ENCODE data around the gene ARMC9.
A peak's percentile ranks its signal among the peaks of the same experiment; 100 is the strongest.
"Not testable (repeated sequence)": the region's sequence is repeated elsewhere in the genome, so short reads cannot be mapped to it uniquely, and the experiment has no call there.

The ARMC9 gene

GRCh38 chr2:231399853-231400680 is 201.6 kb downstream of the ARMC9 start:
- DNase-seq (ENCODE audit: low spot score) = peak; percentile 38

GRCh38 chr2:231400681-231401080 is 202.2 kb downstream of the ARMC9 start:
- DNase-seq (ENCODE audit: low spot score) = peak; percentile 49

- not testable (repeated sequence) for DNase-seq (ENCODE audit: low spot score)
Observed at GRCh38 chr2:231401101-231401500, 202.7 kb downstream of the ARMC9 start.

GRCh38 chr2:231403421-231404182 is 205.2 kb downstream of the ARMC9 start:
- DNase-seq (ENCODE audit: low spot score) = not testable (repeated sequence)

DNA sequence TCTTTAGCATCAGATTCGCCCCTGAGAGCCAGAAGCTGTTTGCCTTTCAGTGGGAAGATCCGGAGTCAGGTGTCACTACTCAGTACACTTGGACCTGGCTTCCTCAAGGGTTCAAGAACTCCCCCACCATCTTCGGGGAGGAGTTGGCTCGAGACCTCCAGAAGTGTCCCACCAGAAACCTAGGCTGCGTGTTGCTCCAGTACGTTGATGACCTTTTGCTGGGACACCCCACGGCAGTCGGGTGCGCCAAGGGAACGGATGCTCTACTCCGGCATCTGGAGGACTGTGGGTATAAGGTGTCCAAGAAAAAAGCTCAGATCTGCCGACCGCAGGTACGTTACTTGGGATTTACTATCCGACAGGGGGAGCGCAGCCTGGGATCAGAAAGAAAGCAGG is 205.8 kb downstream of the ARMC9 start:
- not testable (repeated sequence) for DNase-seq (ENCODE audit: low spot score)

GRCh38 chr2:231405601-231406367 is 207.4 kb downstream of the ARMC9 start:
- DNase-seq (ENCODE audit: low spot score) = not testable (repeated sequence)

- not testable (repeated sequence) for DNase-seq (ENCODE audit: low spot score)
Observed at GRCh38 chr2:231407686-231408085, 209.3 kb downstream of the ARMC9 start.

- not testable (repeated sequence) for DNase-seq (ENCODE audit: low spot score)
Observed at GRCh38 chr2:231408304-231408703, 209.9 kb downstream of the ARMC9 start.

DNA sequence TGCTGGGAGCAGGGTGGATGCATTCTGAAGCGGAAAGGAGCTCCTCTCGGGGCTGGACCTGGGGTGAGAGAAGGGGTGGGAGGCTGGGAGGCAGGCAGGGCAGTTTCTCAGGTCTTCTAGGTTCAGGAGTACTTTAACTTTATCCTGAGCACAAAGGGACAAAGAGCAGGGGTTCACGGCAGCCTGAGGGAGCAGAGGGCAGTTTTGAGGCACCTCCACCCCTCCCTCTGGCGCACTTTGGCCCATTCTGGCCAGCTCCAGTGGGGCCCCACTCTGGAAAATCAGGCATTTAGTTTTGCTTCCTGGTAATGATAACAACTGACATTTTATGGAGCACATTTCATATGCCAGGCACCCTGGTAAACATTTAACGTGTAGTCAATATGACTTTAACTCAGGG is 211.3 kb downstream of the ARMC9 start:
- no peak for DNase-seq (ENCODE audit: low spot score)

GRCh38 chr2:231410293-231411004 is 212.0 kb downstream of the ARMC9 start:
- no peak for DNase-seq (ENCODE audit: low spot score)

DNA sequence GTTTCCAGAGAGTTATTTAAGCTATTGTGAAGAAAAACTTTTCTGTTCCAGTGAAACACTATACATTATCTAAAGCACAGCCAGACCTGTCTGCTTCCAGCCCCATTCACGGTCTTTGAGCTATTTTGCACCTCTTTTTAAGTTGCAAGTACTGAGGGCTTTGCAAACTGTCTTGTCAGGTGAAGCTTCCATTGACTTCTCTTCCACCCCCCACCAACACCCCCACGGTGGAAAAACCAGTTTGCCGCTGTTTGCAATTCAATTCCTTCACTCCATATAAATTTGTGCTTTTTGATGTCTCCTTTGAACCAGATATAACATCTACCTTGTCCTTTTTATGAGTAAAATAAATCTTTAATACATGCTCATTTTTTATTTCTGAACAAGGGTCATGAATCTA is 212.8 kb downstream of the ARMC9 start:
- no peak for DNase-seq (ENCODE audit: low spot score)

GRCh38 chr2:231411831-231412617 is 213.6 kb downstream of the ARMC9 start:
- DNase-seq (ENCODE audit: low spot score) = peak; percentile 61

GRCh38 chr2:231412618-231412963 is 214.2 kb downstream of the ARMC9 start:
- DNase-seq (ENCODE audit: low spot score) = no peak

DNA sequence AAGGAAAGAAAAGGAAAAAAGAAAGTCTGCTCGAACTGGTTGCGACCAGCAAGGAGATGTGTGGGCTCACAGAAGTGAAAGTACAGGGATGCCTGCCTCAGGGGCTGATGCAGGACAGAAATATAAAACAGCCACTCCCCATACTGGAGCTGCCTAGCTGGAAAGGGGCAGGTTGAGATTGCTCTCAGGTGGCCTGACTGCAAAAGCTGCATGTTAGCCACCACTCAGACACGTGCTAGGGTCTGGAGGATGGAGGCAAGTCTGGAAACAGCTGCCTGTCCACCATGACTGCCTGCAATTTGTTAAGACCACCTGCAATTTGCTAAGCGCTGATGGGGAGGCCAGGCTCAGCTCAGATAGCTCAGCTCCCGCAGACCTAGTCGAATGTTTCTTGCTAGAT is 215.0 kb downstream of the ARMC9 start:
- no peak for DNase-seq (ENCODE audit: low spot score)

- DNase-seq (ENCODE audit: low spot score) = no peak
Observed at GRCh38 chr2:231413921-231414476, 215.6 kb downstream of the ARMC9 start.

- no peak for DNase-seq (ENCODE audit: low spot score)
Observed at GRCh38 chr2:231415029-231415428, 216.6 kb downstream of the ARMC9 start.

GRCh38 chr2:231418820-231419640 is 220.6 kb downstream of the ARMC9 start:
- no peak for DNase-seq (ENCODE audit: low spot score)

DNA sequence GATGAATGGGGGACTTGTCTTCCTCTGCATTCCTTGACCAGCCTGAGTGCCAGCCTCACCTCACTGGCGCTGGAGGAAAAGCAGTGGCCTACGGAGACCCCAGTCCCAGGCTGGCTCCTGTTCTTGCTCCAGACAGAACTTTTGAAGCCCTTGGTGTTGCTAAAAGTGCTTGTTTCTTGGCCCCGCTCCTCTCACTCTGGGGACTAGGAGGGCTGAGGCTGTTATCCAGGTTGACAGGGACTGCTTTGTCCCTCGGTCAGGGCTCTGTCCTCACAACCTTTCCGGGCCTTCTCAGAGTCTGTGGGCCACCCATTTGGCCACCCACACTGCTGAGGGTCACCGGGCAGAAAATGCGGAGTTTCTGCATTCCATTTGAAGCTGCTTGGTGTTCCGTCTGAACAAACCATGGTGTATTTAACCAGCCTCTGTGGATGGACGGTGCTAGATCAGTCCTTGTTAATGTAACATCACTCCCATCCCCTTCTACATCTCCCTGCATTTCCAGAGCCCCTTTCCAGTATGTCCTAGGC is 222.7 kb downstream of the ARMC9 start:
- no peak for DNase-seq (ENCODE audit: low spot score)

DNA sequence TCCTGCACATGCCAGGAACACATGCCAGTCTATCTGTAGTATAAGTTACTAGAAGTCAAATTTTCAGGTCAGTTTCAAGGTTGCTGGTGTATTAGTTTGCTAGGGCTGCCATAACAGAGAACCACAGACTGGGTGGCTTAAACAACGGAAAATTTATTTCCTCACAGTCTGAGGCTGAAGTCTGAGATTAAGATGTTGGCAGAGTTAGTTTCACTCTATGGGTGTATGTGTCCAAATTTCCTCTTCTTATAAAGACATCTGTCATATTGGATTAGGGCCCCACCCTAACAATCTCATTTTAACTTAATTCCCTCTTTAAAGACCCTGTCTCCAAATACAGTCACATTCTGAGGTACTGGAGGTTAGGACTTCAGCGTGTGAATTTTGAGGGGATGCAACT is 223.6 kb downstream of the ARMC9 start:
- DNase-seq (ENCODE audit: low spot score) = no peak

GRCh38 chr2:231423176-231423575 is 224.7 kb downstream of the ARMC9 start:
- no peak for DNase-seq (ENCODE audit: low spot score)

Data from hematopoietic multipotent progenitor cell treated with erythropoietin and hydrocortisone succinate and interleukin-3 and kit ligand, for 15 days (in vitro differentiated cells).